ENCODE results near the gene ANKRD53. TPM values are rescaled to one million over a fixed set of nuclear protein-coding genes. Genes with fewer than 3 reads are reported as not detected.

Gene ANKRD53
- total RNA-seq, 3 donors from 2014 or later, result not detected

GRCh38 chr2:70957798-70958197, 20.6 kb upstream of the ANKRD53 start:
- peaks cover 43% of the 10 kb centered on the region for H3K27me3 Mint-ChIP-seq (ENCODE audit: low read depth)
- no peak for DNase-seq
- no peak overlapping the region for H3K4me3 Mint-ChIP-seq

GRCh38 chr2:70958759-70959158, 19.7 kb upstream of the ANKRD53 start:
- DNase-seq (no peak), ATAC-seq (no peak)
- H3K9me3 Mint-ChIP-seq, result no peaks in the 10 kb centered on the region
- H3K27me3 Mint-ChIP-seq (ENCODE audit: low read depth), result peaks cover 45% of the 10 kb centered on the region
- peaks cover 2% of the 10 kb centered on the region for H3K4me1 Mint-ChIP-seq (ENCODE audit: low read depth)
- no peak overlapping the region for H3K4me3 Mint-ChIP-seq
- no peaks in the 10 kb centered on the region for H3K36me3 Mint-ChIP-seq (ENCODE audit: insufficient read depth)

More at GRCh38 chr2:70957798-70958197, 20.6 kb upstream of the ANKRD53 start:
- Mint-ChIP-seq H3K9me3 (no peaks in the 10 kb centered on the region), H3K4me1 (ENCODE audit: low read depth) (peaks cover 2% of the 10 kb centered on the region), H3K36me3 (ENCODE audit: insufficient read depth) (no peaks in the 10 kb centered on the region)
- no peak for ATAC-seq

- H3K4me1 Mint-ChIP-seq (ENCODE audit: low read depth), result peaks cover 2% of the 10 kb centered on the region
- DNase-seq (no peak), ATAC-seq (no peak)
- H3K4me3 Mint-ChIP-seq, result no peak overlapping the region
- no peaks in the 10 kb centered on the region for H3K9me3 Mint-ChIP-seq
- H3K27me3 Mint-ChIP-seq (ENCODE audit: low read depth), result peaks cover 48% of the 10 kb centered on the region
- H3K36me3 Mint-ChIP-seq (ENCODE audit: insufficient read depth), result no peaks in the 10 kb centered on the region
Measured at GRCh38 chr2:70959271-70959761, 19.1 kb upstream of the ANKRD53 start.

- Mint-ChIP-seq H3K36me3 (ENCODE audit: insufficient read depth) (no peaks in the 10 kb centered on the region), H3K27me3 (ENCODE audit: low read depth) (peaks cover 43% of the 10 kb centered on the region), H3K4me3 (no peak overlapping the region), H3K4me1 (ENCODE audit: low read depth) (peaks cover 5% of the 10 kb centered on the region), H3K9me3 (no peaks in the 10 kb centered on the region)
- DNase-seq (no peak), ATAC-seq (no peak)
Measured at GRCh38 chr2:70959851-70960832, 18.3 kb upstream of the ANKRD53 start.

- DNase-seq (no peak), ATAC-seq (no peak)
- Mint-ChIP-seq H3K4me1 (ENCODE audit: low read depth) (peaks cover 5% of the 10 kb centered on the region), H3K36me3 (ENCODE audit: insufficient read depth) (no peaks in the 10 kb centered on the region), H3K27me3 (ENCODE audit: low read depth) (peaks cover 38% of the 10 kb centered on the region), H3K4me3 (no peak overlapping the region), H3K9me3 (no peaks in the 10 kb centered on the region)
Measured at GRCh38 chr2:70960833-70961647, 17.4 kb upstream of the ANKRD53 start.

GRCh38 chr2:70961648-70961994, 16.8 kb upstream of the ANKRD53 start:
- H3K27me3 Mint-ChIP-seq (ENCODE audit: low read depth), result peaks cover 35% of the 10 kb centered on the region
- no peaks in the 10 kb centered on the region for H3K36me3 Mint-ChIP-seq (ENCODE audit: insufficient read depth)
- H3K4me1 Mint-ChIP-seq (ENCODE audit: low read depth), result peaks cover 5% of the 10 kb centered on the region
- ATAC-seq (no peak), DNase-seq (no peak)
- no peak overlapping the region for H3K4me3 Mint-ChIP-seq
- no peaks in the 10 kb centered on the region for H3K9me3 Mint-ChIP-seq

GRCh38 chr2:70962211-70962884, 16.1 kb upstream of the ANKRD53 start:
- Mint-ChIP-seq H3K9me3 (no peaks in the 10 kb centered on the region), H3K4me1 (ENCODE audit: low read depth) (peaks cover 5% of the 10 kb centered on the region), H3K4me3 (no peak overlapping the region), H3K27me3 (ENCODE audit: low read depth) (peaks cover 33% of the 10 kb centered on the region), H3K36me3 (ENCODE audit: insufficient read depth) (no peaks in the 10 kb centered on the region)
- ATAC-seq (no peak), DNase-seq (no peak)

- peaks cover 5% of the 10 kb centered on the region for H3K4me1 Mint-ChIP-seq (ENCODE audit: low read depth)
- ATAC-seq, result no peak
- H3K4me3 Mint-ChIP-seq, result no peak overlapping the region
- H3K27me3 Mint-ChIP-seq (ENCODE audit: low read depth), result peaks cover 29% of the 10 kb centered on the region
- H3K36me3 Mint-ChIP-seq (ENCODE audit: insufficient read depth), result no peaks in the 10 kb centered on the region
- no peak for DNase-seq
- no peaks in the 10 kb centered on the region for H3K9me3 Mint-ChIP-seq
Measured at GRCh38 chr2:70962885-70963878, 15.2 kb upstream of the ANKRD53 start.

- peaks cover 3% of the 10 kb centered on the region for H3K4me1 Mint-ChIP-seq (ENCODE audit: low read depth)
- no peak overlapping the region for H3K4me3 Mint-ChIP-seq
- H3K27me3 Mint-ChIP-seq (ENCODE audit: low read depth), result peaks cover 29% of the 10 kb centered on the region
- ATAC-seq (no peak), DNase-seq (no peak)
- H3K9me3 Mint-ChIP-seq, result no peaks in the 10 kb centered on the region
- H3K36me3 Mint-ChIP-seq (ENCODE audit: insufficient read depth), result no peaks in the 10 kb centered on the region
Measured at GRCh38 chr2:70964133-70964532, 14.3 kb upstream of the ANKRD53 start.

GRCh38 chr2:70964596-70965386, 13.6 kb upstream of the ANKRD53 start:
- peak; percentile 97 to 98 for ATAC-seq
- Mint-ChIP-seq H3K27me3 (ENCODE audit: low read depth) (peaks cover 29% of the 10 kb centered on the region), H3K4me1 (ENCODE audit: low read depth) (peaks cover 3% of the 10 kb centered on the region), H3K4me3 (peak overlapping the region; percentile 85), H3K36me3 (ENCODE audit: insufficient read depth) (no peaks in the 10 kb centered on the region), H3K9me3 (no peaks in the 10 kb centered on the region)
- DNase-seq, result peak; percentile 82

GRCh38 chr2:70965506-70965905, 12.9 kb upstream of the ANKRD53 start:
- H3K27me3 Mint-ChIP-seq (ENCODE audit: low read depth), result peaks cover 27% of the 10 kb centered on the region
- H3K4me1 Mint-ChIP-seq (ENCODE audit: low read depth), result peaks cover 3% of the 10 kb centered on the region
- H3K9me3 Mint-ChIP-seq, result no peaks in the 10 kb centered on the region
- ATAC-seq (no peak), DNase-seq (no peak)
- no peaks in the 10 kb centered on the region for H3K36me3 Mint-ChIP-seq (ENCODE audit: insufficient read depth)
- peak overlapping the region; percentile 85 for H3K4me3 Mint-ChIP-seq

GRCh38 chr2:70966681-70967080, 11.7 kb upstream of the ANKRD53 start:
- H3K9me3 Mint-ChIP-seq, result no peaks in the 10 kb centered on the region
- H3K36me3 Mint-ChIP-seq (ENCODE audit: insufficient read depth), result no peaks in the 10 kb centered on the region
- no peak overlapping the region for H3K4me3 Mint-ChIP-seq
- peaks cover 23% of the 10 kb centered on the region for H3K27me3 Mint-ChIP-seq (ENCODE audit: low read depth)
- ATAC-seq (no peak), DNase-seq (no peak)
- peaks cover 3% of the 10 kb centered on the region for H3K4me1 Mint-ChIP-seq (ENCODE audit: low read depth)
